ENCODE measurements around the gene RNF146.
"Not testable (repeated sequence)": the region's sequence is repeated elsewhere in the genome, so short reads cannot be mapped to it uniquely, and the experiment has no call there.

Gene RNF146, protein sequence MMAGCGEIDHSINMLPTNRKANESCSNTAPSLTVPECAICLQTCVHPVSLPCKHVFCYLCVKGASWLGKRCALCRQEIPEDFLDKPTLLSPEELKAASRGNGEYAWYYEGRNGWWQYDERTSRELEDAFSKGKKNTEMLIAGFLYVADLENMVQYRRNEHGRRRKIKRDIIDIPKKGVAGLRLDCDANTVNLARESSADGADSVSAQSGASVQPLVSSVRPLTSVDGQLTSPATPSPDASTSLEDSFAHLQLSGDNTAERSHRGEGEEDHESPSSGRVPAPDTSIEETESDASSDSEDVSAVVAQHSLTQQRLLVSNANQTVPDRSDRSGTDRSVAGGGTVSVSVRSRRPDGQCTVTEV

DNA sequence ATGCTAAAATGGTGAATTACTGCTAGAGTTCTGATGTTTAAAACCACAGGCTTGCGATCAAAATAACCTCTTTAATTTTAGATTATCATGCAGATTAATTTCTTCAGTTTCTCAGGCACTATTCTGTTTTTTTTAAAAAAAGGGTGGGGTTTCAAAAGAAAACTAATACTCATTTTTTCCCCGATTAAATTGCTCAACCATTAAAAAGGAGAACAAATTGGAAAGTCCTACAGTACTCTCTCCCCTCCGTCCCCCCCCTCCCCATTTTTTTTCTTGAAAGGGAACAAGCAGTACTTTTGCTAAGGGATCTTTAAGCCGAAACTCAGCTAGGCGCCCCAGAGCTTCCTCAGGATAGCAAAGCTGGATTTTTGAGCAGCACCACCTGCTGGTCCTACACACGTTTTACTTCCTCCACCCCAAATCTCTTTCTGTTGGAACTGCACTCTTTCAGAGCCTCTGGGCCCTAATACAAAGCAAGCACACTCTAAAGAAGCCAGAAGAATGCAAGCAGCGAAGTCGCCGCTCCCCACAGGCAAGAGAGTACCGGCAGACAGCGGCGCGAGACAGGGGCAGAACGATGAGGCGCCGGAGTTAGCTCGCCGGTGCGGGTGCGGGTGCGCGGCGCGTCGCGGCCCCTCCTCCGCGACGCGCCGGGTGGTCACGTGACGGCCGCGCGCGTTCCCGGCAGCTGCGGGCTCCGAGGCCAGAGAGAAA, at the start of gene RNF146:
RNF146 (plus strand) TSS at position 687 of the 714 bp plus-strand sequence. CDS start 13,475 bp downstream, outside the sequence.
- peak; percentile 87 for DNase-seq

DNA sequence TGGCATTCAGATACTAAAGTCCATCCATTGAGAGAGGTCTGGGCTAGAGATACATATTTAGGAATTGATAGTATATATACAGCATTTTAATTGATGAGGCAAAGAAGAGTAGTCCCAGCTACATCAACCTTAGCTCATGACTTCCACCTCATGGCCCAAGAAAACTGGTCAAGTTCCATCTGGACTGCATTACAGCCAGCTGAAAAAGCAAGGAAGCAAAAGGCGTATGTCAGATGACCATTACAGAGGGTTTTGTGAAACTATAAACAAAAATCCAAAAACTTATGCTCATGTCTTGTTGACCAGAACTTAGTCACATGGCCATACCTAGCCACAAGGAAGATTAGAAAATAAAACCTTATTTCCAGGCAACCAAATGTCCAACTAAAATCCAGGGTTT, 46.8 kb upstream of the RNF146 start:
- no peak for DNase-seq

DNA sequence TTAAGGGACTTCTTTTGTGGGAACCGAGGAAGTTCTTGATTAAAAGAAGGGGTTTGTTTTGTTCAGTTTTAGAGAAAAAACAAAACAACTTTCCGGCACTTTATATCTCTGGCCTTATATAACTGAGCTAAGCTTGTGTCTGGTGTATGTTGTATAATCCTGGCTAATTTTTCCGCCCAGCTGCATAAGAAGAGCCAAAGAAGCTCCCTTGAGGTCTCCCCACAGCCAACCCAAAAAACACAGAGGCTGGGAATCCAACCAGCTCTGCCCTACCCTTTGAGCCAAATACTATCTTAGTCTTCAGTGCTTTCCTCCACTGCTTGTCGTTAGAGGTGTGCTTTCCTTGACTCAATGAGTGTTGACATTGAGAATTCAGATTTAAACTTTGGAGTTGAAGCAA, 45.5 kb upstream of the RNF146 start:
- no peak for DNase-seq

DNA sequence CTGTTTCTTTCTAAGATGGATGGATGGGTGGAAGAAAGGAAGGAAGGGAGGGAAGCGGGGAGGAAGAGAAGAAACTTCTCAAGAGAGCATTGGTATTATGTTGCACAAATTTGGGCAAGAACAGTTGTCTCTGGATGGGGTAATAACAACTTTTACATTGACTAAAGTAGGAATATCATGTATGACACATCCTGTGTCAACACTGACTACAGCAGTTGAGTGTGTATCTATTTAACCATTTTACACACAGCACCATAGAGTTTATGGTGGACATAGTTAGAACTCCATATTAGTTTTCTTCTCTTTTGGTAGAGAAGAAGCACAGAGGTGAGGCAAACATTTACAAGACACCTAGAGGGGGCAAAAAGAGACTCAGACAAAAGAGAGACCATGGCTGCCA, 44.2 kb upstream of the RNF146 start:
- no peak for DNase-seq

DNA sequence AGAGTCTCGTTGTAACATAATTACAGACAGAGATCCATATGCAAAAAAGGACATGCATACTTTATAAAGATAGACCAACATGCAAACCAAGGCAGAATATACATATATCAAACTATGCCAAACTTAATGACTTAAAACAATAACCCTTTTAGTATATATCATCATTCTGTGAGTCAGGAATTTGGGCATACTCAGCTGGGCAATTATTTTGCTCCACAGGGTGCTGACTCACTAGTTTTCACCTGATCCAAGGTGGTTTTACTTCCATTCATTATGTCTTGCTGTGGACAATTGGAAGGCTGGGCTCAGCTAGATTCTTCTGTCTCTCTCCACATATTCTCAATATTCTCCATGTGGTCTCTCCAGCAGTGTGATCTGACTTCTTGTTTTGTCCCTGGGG, 41.2 kb upstream of the RNF146 start:
- DNase-seq = no peak

DNA sequence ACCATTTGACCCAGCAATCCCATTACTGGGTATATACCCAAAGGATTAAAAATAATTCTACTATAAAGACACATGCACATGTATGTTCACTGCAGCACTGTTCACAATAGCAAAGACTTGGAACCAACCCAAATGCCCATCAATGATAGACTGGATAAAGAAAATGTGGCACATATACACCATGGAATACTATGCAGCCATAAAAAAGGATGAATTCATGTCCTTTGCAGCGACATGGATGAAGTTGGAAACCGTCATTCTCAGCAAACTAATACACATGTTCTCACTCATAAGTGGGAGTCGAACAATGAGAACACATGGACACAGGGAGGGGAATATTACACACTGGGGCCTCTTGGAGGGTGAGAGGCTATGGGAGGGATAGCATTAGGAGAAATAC, 32.8 kb upstream of the RNF146 start:
- DNase-seq = not testable (repeated sequence)

DNA sequence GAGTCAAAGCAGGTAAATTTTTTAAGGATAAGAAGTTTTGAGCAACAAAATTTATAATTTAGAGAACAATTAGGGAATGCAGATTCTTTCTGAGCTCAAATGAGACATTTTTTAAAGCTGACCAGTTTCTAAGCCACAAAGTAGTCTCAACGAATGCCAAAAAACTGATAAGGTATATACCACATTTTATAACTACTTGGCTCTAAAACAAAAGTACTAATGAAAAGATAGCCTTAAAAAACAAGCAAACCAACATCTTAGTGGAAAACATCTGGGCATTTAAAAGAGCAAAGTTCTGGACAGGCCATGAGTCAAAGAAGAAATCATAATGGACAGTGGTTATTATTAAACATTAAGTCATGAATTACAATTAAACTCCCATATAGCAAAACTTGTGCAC, 23.2 kb upstream of the RNF146 start:
- DNase-seq = no peak

DNA sequence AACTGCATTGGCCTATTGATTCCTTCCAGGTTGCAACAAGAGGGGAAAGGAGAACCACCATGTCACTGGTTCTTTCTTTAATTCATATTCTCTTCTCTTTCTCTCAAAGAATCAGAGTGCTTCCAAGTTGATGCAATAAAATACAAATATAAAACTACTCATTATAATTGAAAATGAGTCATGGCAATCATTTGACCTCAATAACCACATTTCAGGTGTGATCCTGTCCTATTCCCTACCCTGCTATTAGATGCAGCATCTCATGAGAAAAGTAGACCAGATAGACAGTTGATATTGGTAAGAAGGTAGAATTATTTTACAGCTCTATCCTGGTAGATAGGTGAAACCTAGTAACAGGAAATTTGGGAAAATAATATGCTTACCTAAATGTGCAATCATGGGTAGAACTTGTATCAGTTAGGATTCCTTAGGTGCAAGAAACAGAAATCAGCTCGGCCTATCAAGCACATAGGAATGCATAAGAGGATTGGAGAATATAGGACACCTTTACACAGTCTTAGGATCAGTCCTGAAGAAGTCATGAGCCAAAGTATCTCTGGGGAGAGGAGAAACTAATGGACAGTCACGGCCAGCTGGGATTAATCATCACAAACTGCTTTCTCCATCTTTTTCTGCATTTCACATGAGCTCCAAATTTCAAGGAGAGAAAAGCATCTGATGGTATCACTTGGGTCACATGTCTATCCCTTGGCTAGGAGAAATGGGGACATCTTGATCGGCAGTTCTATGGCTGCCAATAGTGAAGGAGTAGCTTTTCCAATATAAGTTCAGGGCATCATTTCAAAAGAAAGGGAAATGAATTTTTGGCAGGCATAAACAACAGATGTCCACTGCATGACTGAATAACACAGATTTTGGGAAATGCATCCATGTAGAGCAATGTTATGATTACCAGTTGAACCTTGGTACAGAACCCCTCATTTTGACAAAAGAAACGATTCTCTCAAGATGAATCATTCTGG, 19.3 kb upstream of the RNF146 start:
- no peak for DNase-seq

DNA sequence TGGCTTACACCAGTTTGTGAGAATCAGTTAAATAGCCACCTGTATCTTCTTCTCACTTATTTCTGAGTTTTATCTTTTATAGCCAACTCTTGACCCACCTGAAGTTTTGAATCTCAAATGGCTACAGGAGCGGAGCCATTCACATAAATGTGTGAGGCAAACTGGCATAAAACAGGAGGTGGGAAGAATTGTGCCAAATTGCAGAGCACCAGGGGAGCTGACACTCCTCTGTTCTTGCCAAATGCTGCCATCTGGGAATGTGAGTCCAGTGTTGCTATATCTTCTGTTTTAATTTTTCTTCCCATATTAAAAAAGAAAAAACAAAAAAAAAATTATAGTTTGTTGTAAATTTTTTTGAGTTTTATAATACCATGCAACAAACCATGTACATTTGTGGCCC, 17.0 kb upstream of the RNF146 start:
- DNase-seq = no peak

DNA sequence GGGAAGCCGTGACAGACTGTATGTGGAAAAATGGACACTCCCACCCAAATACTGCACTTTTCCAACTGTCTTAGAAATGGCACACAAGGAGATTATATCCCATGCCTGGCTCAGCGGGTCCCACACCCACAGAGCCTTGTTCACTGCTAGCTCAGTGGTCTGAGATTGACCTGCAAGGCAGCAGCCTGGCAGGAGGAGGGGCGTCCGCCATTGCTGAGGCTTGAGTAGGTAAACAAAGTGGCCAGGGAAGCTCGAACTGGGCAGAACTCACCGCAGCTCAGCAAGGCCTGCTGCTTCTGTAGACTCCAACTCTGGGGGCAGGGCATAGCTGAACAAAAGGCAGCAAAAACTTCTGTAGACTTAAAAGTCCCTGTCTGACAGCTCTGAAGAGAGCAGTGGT, 11.4 kb upstream of the RNF146 start:
- DNase-seq = no peak

DNA sequence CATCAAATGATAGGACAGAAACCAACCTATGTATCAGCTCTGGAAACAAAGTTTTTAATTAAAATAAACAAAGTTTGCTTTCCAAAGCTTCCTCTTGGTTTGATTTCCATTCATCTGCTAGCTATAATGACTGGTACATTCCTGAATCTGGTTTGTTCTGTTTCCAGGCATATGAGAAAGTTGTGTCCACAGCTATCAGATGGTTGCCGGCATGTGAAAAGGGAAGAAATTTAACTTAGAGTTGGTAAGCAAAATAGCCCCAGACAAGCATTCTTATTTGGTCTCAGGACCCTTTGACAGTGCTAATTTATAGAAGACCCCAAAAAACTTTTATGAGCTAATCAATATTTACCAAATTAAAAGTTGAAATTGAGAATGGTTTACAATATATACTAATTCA, 3.8 kb upstream of the RNF146 start:
- DNase-seq = no peak

DNA sequence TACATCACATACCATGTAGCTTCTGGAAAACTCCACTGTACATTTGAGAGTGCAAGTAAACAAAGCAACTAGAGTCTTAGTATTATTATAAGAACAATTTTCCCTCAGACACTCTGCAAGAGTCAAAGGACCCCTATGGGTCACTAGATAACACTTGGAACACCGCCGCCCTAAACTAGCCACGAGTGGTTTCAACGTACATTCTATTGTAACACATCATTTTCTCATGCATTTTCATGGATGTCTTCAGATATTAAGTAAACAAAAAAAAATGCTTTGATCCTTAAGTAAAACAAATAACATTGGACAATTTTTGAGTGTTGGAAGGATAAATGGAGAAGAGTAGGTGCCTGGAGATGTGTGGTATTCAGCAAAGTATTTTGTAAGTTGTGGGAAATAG, 3.2 kb upstream of the RNF146 start:
- DNase-seq = no peak

DNA sequence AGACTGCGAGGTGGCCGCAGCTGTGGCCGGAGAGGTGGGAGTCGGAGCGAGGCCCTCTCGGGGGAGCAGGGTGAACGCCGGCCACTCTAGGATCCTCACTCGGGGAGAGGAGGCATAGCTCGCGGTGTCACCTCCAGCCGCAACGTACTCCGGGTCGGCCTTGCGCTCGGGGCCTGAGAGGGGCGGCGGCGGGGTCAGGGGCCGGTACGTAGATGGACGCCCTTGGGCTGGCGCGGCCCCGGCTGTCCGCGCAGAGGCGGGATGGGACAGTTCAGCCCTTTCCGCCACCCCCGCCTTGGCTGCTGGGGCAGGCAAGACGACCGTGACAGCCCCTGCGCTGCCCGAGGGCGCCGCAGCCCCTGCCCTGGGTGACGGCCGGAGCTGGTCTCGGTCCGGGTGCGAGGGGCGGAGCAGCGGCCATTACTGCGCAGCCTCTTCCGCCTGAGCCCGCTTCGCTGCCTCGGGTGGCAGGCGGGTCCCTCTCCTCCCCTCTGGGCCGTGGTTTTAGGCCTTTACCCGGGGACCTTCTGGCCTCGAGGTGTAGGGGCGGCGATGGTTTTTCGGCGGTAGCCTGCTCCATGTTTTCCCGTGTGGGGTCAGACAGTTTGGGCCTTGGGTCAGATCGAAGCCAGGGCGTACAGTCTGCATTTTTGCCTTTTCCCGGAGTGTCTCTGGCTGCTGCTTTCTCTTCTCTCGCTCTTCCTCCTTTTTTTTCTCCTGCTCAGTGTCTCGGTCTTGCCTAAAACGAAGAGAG, 405 bp downstream of the RNF146 start:
- DNase-seq = peak; percentile 70

DNA sequence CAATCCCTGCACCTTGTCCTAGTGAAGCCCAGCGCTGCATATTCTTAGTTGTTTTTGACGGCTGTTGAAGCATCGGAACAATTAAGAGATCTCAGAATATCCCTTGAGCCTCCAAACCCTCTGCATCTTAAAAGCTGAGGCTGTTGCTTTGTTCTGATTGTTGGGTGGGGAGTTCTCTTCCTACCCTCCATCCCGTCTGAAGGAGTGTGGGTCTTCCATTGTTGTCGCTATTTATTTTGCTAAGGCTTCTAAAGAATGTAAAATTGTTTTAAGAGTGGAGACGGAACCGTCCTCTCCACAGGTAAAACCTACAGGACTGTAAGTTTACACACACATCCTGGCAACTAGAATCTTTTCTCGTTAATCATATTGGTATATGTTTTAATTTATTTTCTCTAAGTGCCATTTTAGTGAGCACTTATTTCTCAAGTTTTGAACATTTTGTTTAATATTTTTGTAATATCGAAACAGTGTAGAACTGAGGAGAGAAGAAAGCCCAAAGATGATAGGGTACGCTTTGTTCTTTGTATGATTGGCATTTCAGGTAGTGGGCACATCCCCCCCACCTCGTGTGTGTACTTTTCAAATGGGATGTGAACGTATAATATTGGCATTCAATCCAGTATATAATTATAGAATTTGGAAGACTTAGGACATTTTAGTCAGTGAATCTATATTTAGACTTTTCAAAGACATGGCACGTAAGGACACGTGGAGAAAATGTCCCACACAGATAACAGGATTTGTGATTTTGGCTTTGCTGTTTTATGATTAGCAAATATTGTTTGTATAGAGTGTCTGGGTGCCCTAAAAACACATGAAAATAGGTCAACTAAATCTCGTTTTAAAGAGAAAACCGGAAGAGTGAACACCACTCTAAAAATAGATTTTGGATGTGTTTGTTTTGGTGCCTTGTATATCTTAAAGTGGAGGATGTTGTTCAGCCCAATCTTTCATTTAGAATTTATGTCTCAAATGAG, 1.3 kb downstream of the RNF146 start:
- DNase-seq = no peak

DNA sequence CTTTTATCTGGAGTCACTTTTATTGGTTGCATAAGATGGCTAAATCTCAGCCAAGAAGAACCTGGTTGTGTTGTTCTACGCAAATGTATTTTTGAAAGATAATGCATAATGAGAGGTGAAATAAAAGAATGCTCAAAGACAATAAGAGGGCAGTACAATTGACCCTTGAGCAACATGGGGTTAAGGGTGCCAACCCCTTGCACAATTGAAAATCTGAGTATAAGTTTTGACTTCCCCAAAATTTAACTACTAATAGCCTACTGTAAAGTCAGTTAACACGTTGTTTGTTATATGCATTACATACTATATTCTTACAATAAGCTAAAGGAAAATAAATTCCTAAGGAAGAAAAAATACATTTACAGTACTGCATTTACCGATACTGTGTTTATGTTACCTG, 5.9 kb downstream of the RNF146 start:
- DNase-seq = no peak

DNA sequence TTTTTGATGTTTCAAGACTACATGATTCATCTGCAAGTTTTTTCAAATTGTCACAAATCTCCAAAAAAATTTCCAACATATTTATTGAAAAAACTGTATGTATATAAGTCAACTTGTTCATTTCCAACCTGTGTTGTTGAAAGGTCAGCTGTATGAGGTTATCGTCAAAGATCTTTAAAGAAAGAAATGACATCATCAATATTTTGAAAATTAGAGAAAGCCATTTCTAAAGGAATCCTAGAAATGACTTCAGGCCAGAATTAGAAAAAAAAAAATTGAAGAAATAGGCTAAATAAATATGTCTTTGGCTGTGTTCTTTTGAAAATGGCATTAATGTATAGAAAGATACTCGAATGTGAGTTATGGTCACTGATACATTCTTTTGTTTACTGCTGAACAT, 6.8 kb downstream of the RNF146 start:
- no peak for DNase-seq

DNA sequence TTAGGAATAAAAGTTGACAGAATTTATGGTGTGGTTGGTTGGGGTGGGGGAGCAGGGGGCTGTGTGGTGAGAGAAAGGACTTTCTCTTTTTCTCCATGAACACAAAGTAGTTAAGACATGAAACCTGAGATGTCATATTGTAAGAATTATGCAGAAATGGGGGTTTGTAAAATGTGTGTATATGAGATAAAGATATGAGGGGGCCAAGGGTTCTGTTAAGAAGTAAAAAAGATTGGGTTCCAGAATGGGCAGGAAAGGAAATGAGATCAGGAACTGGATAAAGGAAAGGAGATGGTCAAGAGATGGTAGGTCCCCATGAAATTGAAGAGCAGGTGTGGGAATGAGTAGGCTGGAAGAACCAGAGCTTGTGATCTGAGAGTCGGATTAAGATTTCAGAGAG, 9.7 kb downstream of the RNF146 start:
- no peak for DNase-seq

DNA sequence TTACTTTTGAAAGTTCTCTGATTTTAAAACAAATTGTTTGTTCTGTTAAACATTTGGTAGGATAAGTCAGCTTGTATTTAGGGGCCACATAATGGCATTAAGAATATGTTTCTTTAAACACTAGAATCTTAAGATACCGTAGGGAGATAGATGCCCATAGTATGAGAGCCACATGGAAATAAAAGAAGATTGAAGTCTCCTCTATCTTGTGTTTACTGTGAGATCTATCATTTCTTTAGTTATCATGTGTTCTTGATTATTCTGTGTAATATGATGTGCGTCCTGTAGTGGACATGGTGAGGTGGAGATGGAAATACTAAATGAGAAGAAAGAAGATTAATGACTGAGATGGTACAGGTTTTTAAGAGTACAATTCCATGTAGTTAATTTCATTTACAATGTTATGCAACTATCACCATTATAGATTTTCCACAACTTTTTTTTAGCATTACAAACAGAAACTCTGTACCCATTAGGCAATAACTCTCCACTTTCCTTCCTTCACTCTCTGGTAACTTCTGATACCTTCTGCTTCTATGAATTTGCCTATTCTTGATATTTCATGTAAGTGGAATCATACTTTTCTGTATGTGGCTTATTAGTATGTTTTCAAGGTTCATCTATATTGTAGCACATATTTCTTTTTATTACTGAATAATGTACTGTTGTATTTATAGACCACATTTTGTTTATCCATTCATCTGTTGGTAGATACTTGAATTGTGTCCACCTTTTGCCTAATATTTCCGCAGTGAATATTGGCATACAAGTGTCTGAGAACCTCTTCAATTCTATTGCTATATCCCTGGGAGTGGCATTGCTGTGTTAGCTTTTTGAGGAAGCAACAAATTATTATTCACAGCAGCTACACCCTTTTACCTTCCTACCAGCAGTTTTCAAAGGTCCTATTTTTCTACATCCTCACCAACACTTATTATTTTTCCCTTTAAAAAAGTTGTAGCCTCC, 11.5 kb downstream of the RNF146 start:
- DNase-seq = no peak

DNA sequence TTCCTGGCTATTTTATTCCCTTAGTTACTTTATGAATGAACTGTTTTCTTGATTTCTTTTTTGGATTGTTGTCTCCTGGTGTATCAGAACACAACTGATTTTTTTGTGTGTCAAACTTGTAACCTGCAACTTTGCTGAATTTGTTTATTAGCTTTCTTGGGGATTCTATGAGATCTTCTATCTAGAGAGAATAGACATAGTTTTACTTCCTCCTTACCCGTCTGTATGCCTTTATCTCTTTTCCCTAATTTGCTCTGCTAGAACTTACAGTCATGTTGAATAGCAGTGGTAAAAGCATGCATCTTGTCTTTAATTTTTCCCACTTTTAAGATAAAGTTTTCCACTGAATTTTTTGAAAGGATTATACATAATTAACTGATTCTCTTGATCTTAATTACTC, 13.2 kb downstream of the RNF146 start:
- DNase-seq = no peak

DNA sequence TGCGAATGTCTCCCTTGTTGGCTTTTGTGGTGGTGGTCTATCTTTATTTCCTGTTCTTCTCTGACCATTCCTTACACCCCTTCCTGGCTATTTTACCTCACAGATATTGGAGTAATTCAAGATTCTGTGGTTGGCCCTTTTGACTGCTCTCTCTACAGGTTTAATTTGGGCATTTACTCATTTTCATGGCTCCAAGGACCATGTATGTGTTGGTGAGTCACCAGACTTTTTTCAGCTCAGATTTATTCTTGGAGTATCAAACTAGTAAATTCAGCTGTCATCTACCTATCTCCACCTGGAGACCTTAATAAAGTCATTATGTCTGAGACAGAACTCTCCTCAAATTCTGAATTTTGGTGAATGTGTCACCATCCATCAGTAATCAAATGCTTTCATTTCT, 15.5 kb downstream of the RNF146 start:
- DNase-seq = no peak
